Mucosa of descending colon (tissue), 3 donors: ENCODE results near the gene PIGT. TPM values are rescaled to one million over a fixed set of nuclear protein-coding genes. Genes with fewer than 3 reads are reported as not detected.

Experiments
- ATAC-seq: fragments of 200-7000 bp; cut with Tn5 transposase; one replicate; pipeline ENCODE4 v1.9.1; 2020; ENCODE audit warnings: mild to moderate bottlenecking, moderate library complexity
- DNase-seq, 3 donors: peaks; one replicate each; pipeline ENCODE4 v3.0.0-alpha.2; 2020
- H3K36me3 ChIP-seq: fragments of 200-600 bp; one replicate; pipeline ENCODE4 v1.8.0; 2021; ENCODE audit warnings: low read depth, mild to moderate bottlenecking
- H3K4me1 ChIP-seq: fragments of 200-600 bp; one replicate; pipeline ENCODE4 v1.8.0; 2021; ENCODE audit warnings: low read depth, mild to moderate bottlenecking
- H3K4me3 ChIP-seq: fragments of 200-600 bp; one replicate; pipeline ENCODE4 v1.8.0; 2021; ENCODE audit warnings: mild to moderate bottlenecking
- H3K9me3 ChIP-seq: fragments of 200-600 bp; one replicate; pipeline ENCODE4 v1.8.0; 2021; ENCODE audit warnings: mild to moderate bottlenecking
- intact Hi-C, 2 donors: fragments of 100-400 bp; cut with DNase I in 1 of 2; cut with micrococcal nuclease in 1 of 2; formaldehyde crosslinking; loops; one replicate each; pipeline versions ENCODE4 v1.11.0 to v1.11.1; 2022; cut with DNase I, micrococcal nuclease
- total RNA-seq, 3 donors: library from RNA; stranded (reverse); fragmentation: NEBNext Ultra II Directional in 2 of 3; extraction: Animal tissue kit (Norgen Biotek cat#: 25700) in 2 of 3; gene quantifications; one replicate each; pipeline versions ENCODE4 v1.2.1 to v1.2.4, GENCODE V29; 2021 to 2023
- TF ChIP-seq, protein P1 (sequence below): fragments of 200-600 bp; IDR thresholded peaks from one replicate; pipeline ENCODE4 v1.8.0; 2022; ENCODE audit warnings: antibody characterized with exemption, mild to moderate bottlenecking
- donor health status: DM: no; HTN: no; CAD: no; lungs with moderate emphysema.
- donor health status: DM: no; HTN: no; CAD: no.
- donor health status: DM: no; HTN: yes; CAD: no.

The PIGT gene
- total RNA-seq, 3 donors from 2014 or later = 92.1 to 137 (median 124) TPM

DNA sequence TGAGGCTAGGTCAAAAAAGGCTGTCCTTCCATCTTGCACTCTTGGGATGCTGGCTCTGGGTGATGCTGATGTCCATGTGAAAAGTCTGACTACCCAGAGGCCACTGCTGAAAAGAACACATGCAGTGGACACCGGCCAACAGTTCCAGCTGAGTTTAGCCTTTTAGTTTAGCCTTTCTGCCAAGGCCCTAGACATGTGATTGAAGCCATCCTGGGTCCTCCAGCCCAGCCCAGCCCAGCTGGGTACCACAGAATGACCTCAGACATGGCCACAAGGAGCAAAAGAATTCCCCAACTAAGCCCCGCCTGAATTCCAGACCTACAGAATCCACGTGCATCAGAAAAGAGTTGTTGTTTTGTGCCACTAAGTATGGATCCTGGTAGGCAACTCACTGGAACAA is 17.4 kb downstream of the PIGT start:
- ATAC-seq = no peak
- peak in 1 of 3 donors; percentile 57 for DNase-seq
- Histone ChIP-seq H3K9me3 (no peaks in the 10 kb centered on the region), H3K4me1 (no peaks in the 10 kb centered on the region), H3K4me3 (no peak overlapping the region), H3K36me3 (no peaks in the 10 kb centered on the region)
- intact Hi-C loops = no loop called here
- TF ChIP-seq, protein P1, sequence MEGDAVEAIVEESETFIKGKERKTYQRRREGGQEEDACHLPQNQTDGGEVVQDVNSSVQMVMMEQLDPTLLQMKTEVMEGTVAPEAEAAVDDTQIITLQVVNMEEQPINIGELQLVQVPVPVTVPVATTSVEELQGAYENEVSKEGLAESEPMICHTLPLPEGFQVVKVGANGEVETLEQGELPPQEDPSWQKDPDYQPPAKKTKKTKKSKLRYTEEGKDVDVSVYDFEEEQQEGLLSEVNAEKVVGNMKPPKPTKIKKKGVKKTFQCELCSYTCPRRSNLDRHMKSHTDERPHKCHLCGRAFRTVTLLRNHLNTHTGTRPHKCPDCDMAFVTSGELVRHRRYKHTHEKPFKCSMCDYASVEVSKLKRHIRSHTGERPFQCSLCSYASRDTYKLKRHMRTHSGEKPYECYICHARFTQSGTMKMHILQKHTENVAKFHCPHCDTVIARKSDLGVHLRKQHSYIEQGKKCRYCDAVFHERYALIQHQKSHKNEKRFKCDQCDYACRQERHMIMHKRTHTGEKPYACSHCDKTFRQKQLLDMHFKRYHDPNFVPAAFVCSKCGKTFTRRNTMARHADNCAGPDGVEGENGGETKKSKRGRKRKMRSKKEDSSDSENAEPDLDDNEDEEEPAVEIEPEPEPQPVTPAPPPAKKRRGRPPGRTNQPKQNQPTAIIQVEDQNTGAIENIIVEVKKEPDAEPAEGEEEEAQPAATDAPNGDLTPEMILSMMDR = no peak

DNA sequence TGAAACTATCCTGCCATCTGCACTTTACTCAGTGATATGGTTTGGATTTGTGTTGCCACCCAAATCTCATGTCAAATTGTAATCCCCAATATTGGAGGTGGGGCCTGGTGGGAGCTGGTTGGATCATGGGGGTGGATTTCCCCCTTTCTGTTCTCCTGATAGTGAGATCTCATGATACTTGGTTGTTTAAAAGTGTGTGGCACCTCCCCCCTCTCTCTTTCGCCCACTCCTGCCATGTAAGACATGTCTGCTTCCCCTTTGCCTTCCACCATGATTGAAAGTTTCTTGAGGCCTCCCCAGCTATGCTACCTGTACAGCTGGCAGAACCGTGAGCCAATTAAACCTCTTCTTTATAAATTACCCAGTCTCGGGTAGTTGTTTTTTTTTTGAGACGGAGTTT is 18.0 kb downstream of the PIGT start:
- Histone ChIP-seq H3K4me1 (no peaks in the 10 kb centered on the region), H3K9me3 (no peaks in the 10 kb centered on the region), H3K36me3 (no peaks in the 10 kb centered on the region), H3K4me3 (no peak overlapping the region)
- no peak for DNase-seq
- no peak for ATAC-seq
- intact Hi-C loops = no loop called here
- TF ChIP-seq, protein P1 = no peak

DNA sequence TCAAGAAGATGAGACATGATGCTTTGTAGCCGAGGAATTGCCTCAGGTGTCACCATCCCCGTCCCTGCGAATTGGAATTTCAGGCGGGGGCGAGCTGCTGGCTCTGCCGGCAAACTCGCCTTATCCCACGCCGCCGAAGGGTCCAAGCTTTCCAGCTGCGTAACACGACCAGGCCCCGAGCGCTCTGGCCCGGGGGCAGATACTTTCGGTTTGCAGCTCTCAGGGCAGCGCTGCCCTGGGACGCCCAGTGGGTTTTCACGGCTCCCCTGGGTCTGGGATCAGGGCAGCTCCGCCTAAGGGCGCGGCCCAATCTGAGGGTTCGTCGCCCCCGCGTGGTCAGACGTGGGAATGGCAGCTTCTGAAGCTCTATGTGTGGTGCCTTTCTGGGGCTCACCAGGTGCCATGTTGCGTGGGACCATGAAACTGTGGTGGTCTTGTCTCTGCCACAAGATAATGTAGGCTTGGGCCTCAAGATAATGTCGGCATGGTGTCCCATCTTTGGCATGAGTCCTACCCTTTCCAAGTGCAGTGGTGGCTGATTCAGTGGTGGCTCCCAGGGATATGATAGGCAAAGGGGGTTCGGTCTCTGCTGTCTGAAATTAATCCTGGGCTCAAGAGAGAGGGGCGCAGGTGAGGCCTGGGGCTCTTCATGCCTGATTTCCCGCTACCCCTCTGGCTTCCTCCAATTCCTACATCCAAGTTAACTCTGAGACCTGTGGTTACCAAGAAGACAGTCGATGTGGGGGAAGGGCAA is 21.0 kb downstream of the PIGT start:
- Histone ChIP-seq H3K36me3 (no peaks in the 10 kb centered on the region), H3K4me1 (no peaks in the 10 kb centered on the region), H3K9me3 (no peaks in the 10 kb centered on the region), H3K4me3 (peak overlapping the region; percentile 20)
- intact Hi-C loops = loop anchor here in 1 of 2 donors (5.0 kb wide), 2 partner anchors 65 to 115 kb away; no protein-coding TSS in a partner anchor
- TF ChIP-seq, protein P1 = peak; percentile 96
- peak; percentile 100 for ATAC-seq
- peak; percentile 91 to 96 (median 94) for DNase-seq

DNA sequence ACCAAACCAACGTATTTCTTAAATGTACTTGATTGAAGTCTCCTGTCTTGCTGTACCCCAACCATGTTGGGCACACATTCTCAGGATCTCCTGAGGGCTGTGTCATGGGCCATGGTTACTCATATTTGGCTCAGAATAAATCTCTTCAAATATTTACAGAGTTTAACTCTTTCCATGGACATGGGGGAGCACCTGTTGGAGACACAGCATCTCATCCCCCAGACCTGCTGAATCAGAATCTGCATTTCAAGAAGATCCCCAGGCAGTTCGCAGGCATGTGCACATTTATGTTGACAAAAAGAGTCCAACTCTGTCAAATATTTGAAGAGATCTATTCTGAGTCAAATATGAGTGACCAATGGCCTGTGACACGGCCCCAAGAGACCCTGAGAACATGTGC is 24.5 kb downstream of the PIGT start:
- TF ChIP-seq, protein P1 = no peak
- no peak overlapping the region for H3K4me3 ChIP-seq
- DNase-seq (no peak), ATAC-seq (no peak)
- H3K36me3 ChIP-seq = no peaks in the 10 kb centered on the region
- intact Hi-C loops = no loop called here
- H3K9me3 ChIP-seq = no peaks in the 10 kb centered on the region
- H3K4me1 ChIP-seq = no peaks in the 10 kb centered on the region

DNA sequence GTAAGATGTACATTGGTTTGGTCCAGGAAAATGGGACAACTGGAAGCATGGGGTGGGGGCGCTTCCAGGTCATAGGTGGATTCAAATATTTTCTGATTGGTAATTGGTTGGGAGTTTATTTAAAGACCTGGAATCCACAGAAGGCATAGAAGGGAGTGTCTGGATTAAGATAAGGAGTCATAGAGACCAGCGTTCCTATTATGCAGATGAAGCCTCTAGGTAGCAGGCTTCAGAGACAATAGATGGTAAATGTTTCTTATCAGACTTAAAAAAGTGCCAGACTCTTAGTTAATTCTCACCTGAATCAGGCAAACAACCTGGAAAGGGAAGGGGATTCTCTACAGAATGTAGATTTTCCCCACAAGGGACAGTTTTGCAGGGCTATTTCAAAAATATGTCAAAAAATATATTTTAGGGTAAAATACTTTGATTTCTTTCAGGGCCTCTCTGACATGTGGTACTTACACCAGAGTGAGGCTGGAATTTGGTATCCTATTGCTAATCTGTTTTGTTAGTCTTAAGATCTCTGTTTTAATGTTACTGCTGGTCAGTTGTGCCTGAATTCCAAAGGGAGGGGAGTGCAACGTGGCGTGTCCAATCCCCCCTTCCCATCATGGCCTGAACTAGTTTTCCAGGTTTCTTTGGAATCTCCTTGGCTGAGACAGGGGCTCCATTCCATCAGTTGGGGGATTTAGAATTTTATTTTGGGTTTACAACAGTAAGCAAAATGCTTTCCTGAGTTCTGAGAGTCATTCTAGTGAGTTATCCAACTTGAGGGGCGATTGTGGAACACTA is 25.1 kb downstream of the PIGT start:
- DNase-seq = no peak
- no peaks in the 10 kb centered on the region for H3K9me3 ChIP-seq
- intact Hi-C loops = no loop called here
- H3K4me1 ChIP-seq = no peaks in the 10 kb centered on the region
- no peaks in the 10 kb centered on the region for H3K36me3 ChIP-seq
- TF ChIP-seq, protein P1 = no peak
- H3K4me3 ChIP-seq = no peak overlapping the region
- ATAC-seq = no peak
